WI38 (cell line): ENCODE measurements around the gene PRDM12.

ENCODE experiments used
- H3K4me3 ChIP-seq: 2 replicates; pipeline ENCODE4 v1.5.1; 2011; ENCODE audit warnings: low read depth, mild to moderate bottlenecking, control low read depth, low read length
- CTCF ChIP-seq: IDR thresholded peaks from 2 replicates; pipeline ENCODE4 v1.5.1; 2012; ENCODE audit warnings: low read depth, mild to moderate bottlenecking, control low read depth, low read length

Gene PRDM12

GRCh38 chr9:130729145-130729544 lies 64.8 kb downstream of the PRDM12 start:
- no peak for TF ChIP-seq CTCF
- no peak overlapping the region for H3K4me3 ChIP-seq

GRCh38 chr9:130731355-130731754 lies 67.0 kb downstream of the PRDM12 start:
- TF ChIP-seq CTCF = no peak
- no peak overlapping the region for H3K4me3 ChIP-seq

- no peak for TF ChIP-seq CTCF
- H3K4me3 ChIP-seq = no peak overlapping the region
Measured at GRCh38 chr9:130732136-130732535, 67.7 kb downstream of the PRDM12 start.
